K562 (cell line): Measurements from ENCODE around the gene PPFIA1. TPM values are rescaled to one million over a fixed set of nuclear protein-coding genes. Genes with fewer than 3 reads are reported as not detected.
A peak's percentile ranks its signal among the peaks of the same experiment; 100 is the strongest.

Source experiments
- EP400 ChIP-seq: fragments of 450-650 bp; IDR thresholded peaks from 2 replicates; pipeline ENCODE4 v1.6.1; 2017; ENCODE audit warnings: antibody characterized with exemption, mild to moderate bottlenecking, moderate library complexity
- ERF ChIP-seq: fragments of 450-650 bp; formaldehyde crosslinking; IDR thresholded peaks from 2 replicates; pipeline ENCODE4 v1.4.0; 2020; ENCODE audit warnings: mild to moderate bottlenecking, mixed read lengths
- FOXJ2 ChIP-seq: fragments of 200-800 bp; sonication (Bioruptor generic); IDR thresholded peaks from 2 replicates; pipeline ENCODE4 v1.6.1; 2016; ENCODE audit warnings: missing genetic modification characterization, missing compliant biosample characterization
- HDAC6 ChIP-seq: IDR thresholded peaks from 2 replicates; pipeline ENCODE4 v1.6.1; 2012; ENCODE audit warnings: low read depth, mild to moderate bottlenecking, control low read depth, inconsistent platforms, low read length, moderate library complexity
- RNF219 ChIP-seq: fragments of 250-450 bp; sonication (Bioruptor Pico); IDR thresholded peaks from 2 replicates; pipeline ENCODE4 v1.5.0; 2022; ENCODE audit warnings: mild to moderate bottlenecking
- SNRNP70 ChIP-seq: fragments of 200-400 bp; formaldehyde crosslinking; optimal IDR thresholded peaks from 2 replicates; pipeline ENCODE3; 2017; ENCODE audit warnings: low read depth, low read length
- ZFP30 ChIP-seq: fragments of 250-450 bp; sonication (Bioruptor Pico); IDR thresholded peaks from 2 replicates; pipeline ENCODE4 v1.8.0; 2022; ENCODE audit warnings: moderate library complexity, mild to moderate bottlenecking, inconsistent platforms, borderline replicate concordance
- ZNF143 ChIP-seq: sonication (generic); formaldehyde crosslinking; IDR thresholded peaks from 2 replicates; pipeline ENCODE4 v1.9.0; 2022; ENCODE audit warnings: mild to moderate bottlenecking, missing genetic modification reagents
- ZNF217 ChIP-seq: sonication (generic); formaldehyde crosslinking; IDR thresholded peaks from 2 replicates; pipeline ENCODE4 v1.8.0; 2022; ENCODE audit warnings: mild to moderate bottlenecking, missing genetic modification reagents
- polyA plus RNA-seq, 8 experiments: library from polyadenylated mRNA; depleted of rRNA in 4 of 8; stranded (reverse) in 5 of 8; unstranded in 3 of 8; fragments of >200 nt; fragmentation: Nextera tagmentation in 2 of 8; fragmentation: Illumina TruSeq in 1 of 8; extraction: Ambion mirVana in 2 of 8; extraction: Trizol in 1 of 8; gene quantifications; 2 replicates each; pipeline versions ENCODE4 v1.2.1 to v1.2.3, GENCODE V29; 2011 to 2014; ENCODE audit warnings: inconsistent platforms in 1 of 8, missing spikeins in 1 of 8
- total RNA-seq, 7 experiments: library from RNA; depleted of rRNA in 6 of 7; stranded (reverse); fragments of >200 nt in 6 of 7; fragmentation: Illumina TruSeq in 2 of 7; extraction: Trizol in 2 of 7; gene quantifications; 2 replicates each; pipeline versions ENCODE4 v1.2.1 to v1.2.3, GENCODE V29; 2011 to 2021; ENCODE audit warnings: low replicate concordance in 1 of 7
- TF ChIP-seq, protein P1 (sequence below): sonication (generic); IDR thresholded peaks from 2 replicates; pipeline ENCODE4 v1.6.1; 2016
- TF ChIP-seq, protein P2 (sequence below): fragments of 200-800 bp; sonication (Bioruptor generic); IDR thresholded peaks from 2 replicates; pipeline ENCODE4 v1.6.1; 2017; ENCODE audit warnings: missing genetic modification characterization, missing compliant biosample characterization
- TF ChIP-seq, protein P3 (sequence below), 2 experiments: fragments of 450-650 bp; IDR thresholded peaks; 2 replicates each; pipeline ENCODE4 v1.6.1; 2016; ENCODE audit warnings: mild to moderate bottlenecking in 2 of 2, borderline replicate concordance in 1 of 2, low read depth in 1 of 2, moderate library complexity in 1 of 2

Gene PPFIA1
- total and polyA plus RNA-seq, 9 of the 15 experiments (the other 6 are each of a cell fraction or from before 2014, with no cell fraction given): 9.9 to 41.5 (median 28.5) TPM

DNA sequence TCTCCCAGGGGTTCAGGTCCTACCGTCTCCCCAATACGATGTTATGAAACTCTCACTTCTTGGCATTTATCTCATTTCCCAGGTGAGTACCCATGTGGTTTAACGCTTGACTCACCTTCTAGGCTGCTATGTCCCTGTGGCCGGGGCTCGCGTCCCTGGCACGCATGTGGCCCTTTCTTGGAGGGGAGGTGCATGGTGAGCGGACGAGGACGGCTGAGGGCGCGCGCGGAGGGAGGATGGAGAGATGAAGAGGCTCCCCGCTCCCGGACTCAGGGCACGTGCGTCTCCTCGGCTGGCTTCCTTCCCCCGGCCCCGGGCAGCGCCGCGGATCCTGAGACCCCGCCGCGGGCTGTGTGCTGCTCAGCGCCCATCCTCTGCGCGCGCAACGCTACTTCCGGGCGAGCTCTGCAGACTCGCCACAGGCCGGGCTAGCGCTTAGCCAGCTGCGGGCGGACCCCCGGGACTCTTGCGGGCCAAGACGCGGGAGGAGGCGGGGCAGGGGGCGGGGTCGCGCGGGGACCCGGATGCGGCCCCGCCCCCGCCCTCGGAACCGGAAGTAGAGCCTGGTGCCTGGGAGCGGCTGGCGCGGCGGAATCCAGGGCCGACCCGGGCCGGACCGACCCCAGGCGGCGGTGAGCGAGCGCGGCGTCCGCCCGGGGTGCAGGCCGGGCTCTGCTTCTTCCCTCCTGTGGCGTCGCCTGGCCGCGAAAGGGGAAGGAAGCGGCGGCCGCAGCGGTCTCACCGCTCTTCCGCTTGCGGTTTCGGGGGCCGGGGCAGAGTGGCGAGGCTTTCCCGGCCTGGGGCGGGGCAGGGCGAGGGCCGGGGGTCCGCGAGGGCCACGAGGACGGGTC is 127.7 kb downstream of the PPFIA1 start, which contains the start of gene CTTN (continued):
- TF ChIP-seq, protein P1, sequence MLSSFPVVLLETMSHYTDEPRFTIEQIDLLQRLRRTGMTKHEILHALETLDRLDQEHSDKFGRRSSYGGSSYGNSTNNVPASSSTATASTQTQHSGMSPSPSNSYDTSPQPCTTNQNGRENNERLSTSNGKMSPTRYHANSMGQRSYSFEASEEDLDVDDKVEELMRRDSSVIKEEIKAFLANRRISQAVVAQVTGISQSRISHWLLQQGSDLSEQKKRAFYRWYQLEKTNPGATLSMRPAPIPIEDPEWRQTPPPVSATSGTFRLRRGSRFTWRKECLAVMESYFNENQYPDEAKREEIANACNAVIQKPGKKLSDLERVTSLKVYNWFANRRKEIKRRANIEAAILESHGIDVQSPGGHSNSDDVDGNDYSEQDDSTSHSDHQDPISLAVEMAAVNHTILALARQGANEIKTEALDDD: no peak
- TF ChIP-seq ERF (CRISPR knock-in tag) (0 out of 2 replicates have a peak, but pooled peaks have one; percentile 26), EP400 (peak; percentile 93), ZNF217 (CRISPR knock-in tag) (no peak), ZNF143 (CRISPR knock-in tag) (0 out of 2 replicates have a peak, but pooled peaks have one; percentile 27), ZFP30 (no peak), HDAC6 (no peak), FOXJ2 (tag) (no peak), SNRNP70 (no peak), RNF219 (CRISPR knock-in tag) (no peak)
- TF ChIP-seq, protein P2, sequence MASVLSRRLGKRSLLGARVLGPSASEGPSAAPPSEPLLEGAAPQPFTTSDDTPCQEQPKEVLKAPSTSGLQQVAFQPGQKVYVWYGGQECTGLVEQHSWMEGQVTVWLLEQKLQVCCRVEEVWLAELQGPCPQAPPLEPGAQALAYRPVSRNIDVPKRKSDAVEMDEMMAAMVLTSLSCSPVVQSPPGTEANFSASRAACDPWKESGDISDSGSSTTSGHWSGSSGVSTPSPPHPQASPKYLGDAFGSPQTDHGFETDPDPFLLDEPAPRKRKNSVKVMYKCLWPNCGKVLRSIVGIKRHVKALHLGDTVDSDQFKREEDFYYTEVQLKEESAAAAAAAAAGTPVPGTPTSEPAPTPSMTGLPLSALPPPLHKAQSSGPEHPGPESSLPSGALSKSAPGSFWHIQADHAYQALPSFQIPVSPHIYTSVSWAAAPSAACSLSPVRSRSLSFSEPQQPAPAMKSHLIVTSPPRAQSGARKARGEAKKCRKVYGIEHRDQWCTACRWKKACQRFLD (CRISPR knock-in tag): 0 out of 2 replicates have a peak, but pooled peaks have one; percentile 11
- TF ChIP-seq, protein P3, sequence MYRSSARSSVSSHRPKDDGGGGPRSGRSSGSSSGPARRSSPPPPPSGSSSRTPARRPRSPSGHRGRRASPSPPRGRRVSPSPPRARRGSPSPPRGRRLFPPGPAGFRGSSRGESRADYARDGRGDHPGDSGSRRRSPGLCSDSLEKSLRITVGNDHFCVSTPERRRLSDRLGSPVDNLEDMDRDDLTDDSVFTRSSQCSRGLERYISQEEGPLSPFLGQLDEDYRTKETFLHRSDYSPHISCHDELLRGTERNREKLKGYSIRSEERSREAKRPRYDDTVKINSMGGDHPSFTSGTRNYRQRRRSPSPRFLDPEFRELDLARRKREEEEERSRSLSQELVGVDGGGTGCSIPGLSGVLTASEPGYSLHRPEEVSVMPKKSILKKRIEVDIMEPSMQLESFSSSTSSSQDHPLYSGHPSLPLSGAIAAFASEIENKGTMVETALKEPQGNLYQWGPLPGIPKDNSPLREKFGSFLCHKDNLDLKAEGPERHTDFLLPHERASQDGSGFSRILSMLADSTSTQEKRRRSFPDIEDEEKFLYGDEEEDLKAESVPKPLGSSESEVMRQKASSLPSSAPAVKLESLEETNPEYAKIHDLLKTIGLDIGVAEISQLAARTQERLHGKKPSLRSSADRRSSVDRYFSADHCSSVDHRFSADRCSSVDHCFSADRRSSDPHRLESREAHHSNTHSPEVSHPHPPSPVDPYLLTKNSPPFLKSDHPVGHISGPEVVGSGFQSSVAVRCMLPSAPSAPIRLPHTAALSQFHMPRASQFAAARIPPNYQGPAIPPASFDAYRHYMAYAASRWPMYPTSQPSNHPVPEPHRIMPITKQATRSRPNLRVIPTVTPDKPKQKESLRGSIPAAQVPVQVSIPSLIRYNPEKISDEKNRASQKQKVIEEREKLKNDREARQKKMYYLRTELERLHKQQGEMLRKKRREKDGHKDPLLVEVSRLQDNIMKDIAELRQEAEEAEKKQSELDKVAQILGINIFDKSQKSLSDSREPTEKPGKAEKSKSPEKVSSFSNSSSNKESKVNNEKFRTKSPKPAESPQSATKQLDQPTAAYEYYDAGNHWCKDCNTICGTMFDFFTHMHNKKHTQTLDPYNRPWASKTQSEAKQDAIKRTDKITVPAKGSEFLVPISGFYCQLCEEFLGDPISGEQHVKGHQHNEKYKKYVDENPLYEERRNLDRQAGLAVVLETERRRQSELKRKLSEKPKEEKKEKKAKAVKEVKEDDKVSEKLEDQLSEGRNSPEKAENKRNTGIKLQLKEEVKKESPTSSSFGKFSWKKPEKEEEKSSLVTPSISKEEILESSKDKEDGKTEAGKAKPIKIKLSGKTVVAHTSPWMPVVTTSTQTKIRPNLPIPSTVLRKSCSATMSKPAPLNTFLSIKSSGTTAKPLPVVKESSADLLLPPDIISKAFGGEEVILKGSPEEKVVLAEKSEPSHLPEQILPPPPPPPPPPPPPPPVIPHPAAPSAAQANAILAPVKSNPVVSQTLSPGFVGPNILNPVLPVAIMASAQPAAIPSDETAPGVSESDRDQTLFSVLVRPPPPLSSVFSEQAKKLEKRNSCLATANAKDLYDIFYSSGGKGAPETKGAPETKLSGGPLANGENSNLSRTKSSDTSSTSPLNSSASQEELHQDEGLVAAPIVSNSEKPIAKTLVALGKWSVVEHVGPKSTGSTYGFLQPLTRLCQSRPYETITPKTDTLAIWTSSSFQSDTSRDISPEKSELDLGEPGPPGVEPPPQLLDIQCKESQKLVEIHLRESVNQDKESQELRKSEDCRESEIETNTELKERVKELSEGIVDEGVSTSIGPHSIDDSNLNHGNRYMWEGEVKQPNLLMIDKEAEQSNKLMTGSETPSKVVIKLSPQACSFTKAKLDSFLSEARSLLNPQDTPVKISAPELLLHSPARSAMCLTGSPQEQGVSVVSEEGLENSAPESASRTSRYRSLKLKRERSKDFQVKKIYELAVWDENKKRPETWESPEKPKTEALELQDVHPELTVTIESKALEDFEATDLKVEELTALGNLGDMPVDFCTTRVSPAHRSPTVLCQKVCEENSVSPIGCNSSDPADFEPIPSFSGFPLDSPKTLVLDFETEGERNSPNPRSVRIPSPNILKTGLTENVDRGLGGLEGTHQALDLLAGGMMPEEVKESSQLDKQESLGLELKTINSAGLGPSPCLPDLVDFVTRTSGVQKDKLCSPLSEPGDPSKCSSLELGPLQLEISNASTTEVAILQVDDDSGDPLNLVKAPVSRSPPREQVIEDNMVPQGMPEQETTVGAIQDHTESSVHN (IDR thresholded peaks at IDR 0.05; ENCODE audit: borderline replicate concordance in 1 of 2, low read depth in 1 of 2): no peak
